ENCODE results near the gene ZP3.

- TF ChIP-seq POLR2A (IDR thresholded peaks at IDR 0.05) = no peak
- no peak for TF ChIP-seq CTCF (IDR thresholded peaks at IDR 0.05)
These were observed 34.7 kb upstream of the ZP3 start for GRCh38 chr7:76390092-76390491.
